CD4-positive, alpha-beta T cell (primary cell): Measurements from ENCODE around the gene BCL11B. TPM values are rescaled to one million over a fixed set of nuclear protein-coding genes. Genes with fewer than 3 reads are reported as not detected.
A peak's percentile ranks its signal among the peaks of the same experiment; 100 is the strongest.

Experiments used
- ATAC-seq: fragments of 200-7000 bp; cut with Tn5 transposase; one replicate; pipeline ENCODE4 v1.10.0; 2022; ENCODE audit warnings: mild to moderate bottlenecking; ENCODE audit not compliant: poor library complexity
- CTCF ChIA-PET: fragments of 350-600 bp; sonication (Branson Sonifier 250); formaldehyde crosslinking; loops from one replicate; lab custom pipeline; 2021; ENCODE audit warnings: antibody characterized with exemption, inconsistent platforms; lab: Charles Lee
- POLR2A ChIA-PET: fragments of 350-600 bp; sonication (Branson Sonifier 250); formaldehyde crosslinking; loops from one replicate; lab custom pipeline; 2021; ENCODE audit warnings: antibody characterized with exemption, inconsistent platforms; lab: Charles Lee
- DNase-seq, 14 experiments: peaks; one replicate each; pipeline ENCODE4 v3.0.0-alpha.2; 2013 to 2020; ENCODE audit warnings: mixed read lengths in 2 of 14
- H3K27ac ChIP-seq, 2 donors: one replicate each; pipeline versions ENCODE4 v1.5.1 to v1.7.0; 2013; ENCODE audit warnings: low read length in 2 of 2, low read depth in 1 of 2, mild to moderate bottlenecking in 1 of 2
- H3K27me3 ChIP-seq, 2 experiments: 1 replicate in 1 of 2; 2 replicates in 1 of 2; pipeline versions ENCODE4 v1.6.1 to v1.7.0; 2013; ENCODE audit warnings: low read length in 2 of 2, control low read depth in 1 of 2, mild to moderate bottlenecking in 1 of 2, moderate library complexity in 1 of 2; ENCODE audit not compliant: insufficient read depth in 2 of 2, control insufficient read depth in 1 of 2
- H3K36me3 ChIP-seq: one replicate; pipeline ENCODE4 v1.6.1; 2013; ENCODE audit warnings: low read length, control low read depth; ENCODE audit not compliant: insufficient read depth
- H3K4me1 ChIP-seq: one replicate; pipeline ENCODE4 v1.6.1; 2013; ENCODE audit warnings: low read length, control low read depth; ENCODE audit not compliant: insufficient read depth
- H3K4me3 ChIP-seq: one replicate; pipeline ENCODE4 v1.5.1; 2013; ENCODE audit warnings: mild to moderate bottlenecking, low read length, moderate library complexity
- H3K9me3 ChIP-seq, 2 experiments: 1 replicate in 1 of 2; 2 replicates in 1 of 2; pipeline versions ENCODE4 v1.6.1 to v1.7.0; 2013; ENCODE audit warnings: low read length in 2 of 2, mild to moderate bottlenecking in 2 of 2, control low read depth in 1 of 2, moderate library complexity in 1 of 2; ENCODE audit not compliant: control insufficient read depth in 1 of 2, insufficient read depth in 1 of 2
- H3K27ac Mint-ChIP-seq: one replicate; pipeline ENCODE4 v1.8.0; 2020; ENCODE audit warnings: mixed read lengths
- H3K27me3 Mint-ChIP-seq: one replicate; pipeline ENCODE4 v1.8.0; 2021; ENCODE audit warnings: mixed read lengths
- H3K36me3 Mint-ChIP-seq: one replicate; pipeline ENCODE4 v1.8.0; 2021; ENCODE audit warnings: low read depth, mixed read lengths
- H3K4me1 Mint-ChIP-seq: one replicate; pipeline ENCODE4 v1.8.0; 2021; ENCODE audit warnings: low read depth, mixed read lengths
- H3K4me3 Mint-ChIP-seq: one replicate; pipeline ENCODE4 v1.8.0; 2020; ENCODE audit warnings: mild to moderate bottlenecking, mixed read lengths
- H3K9me3 Mint-ChIP-seq: one replicate; pipeline ENCODE4 v1.8.0; 2020; ENCODE audit warnings: mixed read lengths
- CTCF ChIP-seq: fragments of 200-600 bp; IDR thresholded peaks from one replicate; pipeline ENCODE4 v1.8.0; 2022; ENCODE audit warnings: antibody characterized with exemption, mild to moderate bottlenecking
- intact Hi-C, 2 experiments: fragments of 100-400 bp; cut with DNase I in 1 of 2; cut with micrococcal nuclease in 1 of 2; formaldehyde crosslinking; loops; one replicate each; pipeline versions ENCODE4 v1.15.1 to v1.9.0; 2023 to 2025; cut with DNase I, micrococcal nuclease
- total RNA-seq, 174 experiments: library from RNA in 2 of 174; stranded (reverse) in 2 of 174; gene quantifications; one replicate each; pipeline ENCODE4 v1.2.3 and lab custom pipeline; 2021 to 2026

The BCL11B gene
- total RNA-seq, 2 experiments from 2014 or later = 244 to 254 TPM

DNA sequence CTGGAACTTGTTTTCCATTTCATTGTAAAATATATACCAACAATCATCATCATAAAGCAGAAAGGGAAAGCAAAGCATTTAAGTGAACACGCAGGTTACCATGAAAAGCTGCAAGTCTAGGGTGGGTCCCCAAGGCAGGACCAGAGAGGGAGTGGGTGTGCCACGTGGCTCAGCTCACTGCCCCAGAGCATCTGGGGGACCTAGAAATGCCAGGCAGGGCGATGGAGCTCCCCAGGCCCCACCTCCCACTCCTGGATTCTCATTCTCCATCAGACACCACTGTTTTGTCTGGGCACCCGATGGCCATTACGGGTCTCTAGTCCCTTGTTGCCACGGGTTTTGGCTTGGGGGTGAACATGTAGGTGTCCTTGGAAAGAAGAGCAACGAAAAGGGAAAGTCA is 34.7 kb downstream of the BCL11B start:
- TF ChIP-seq CTCF = no peak
- no peaks in the 10 kb centered on the region for H3K9me3 Mint-ChIP-seq
- H3K27ac ChIP-seq = peak overlapping the region; percentile 95 to 97
- H3K27ac Mint-ChIP-seq = peak overlapping the region; percentile 95
- peak overlapping the region; percentile 94 for H3K4me3 Mint-ChIP-seq
- H3K27me3 ChIP-seq = no peaks in the 10 kb centered on the region
- no peaks in the 10 kb centered on the region for H3K27me3 Mint-ChIP-seq
- H3K36me3 Mint-ChIP-seq = peaks cover 94% of the 10 kb centered on the region
- ChIA-PET CTCF (interaction anchor here (0.9 to 14.7 kb wide), 7 partner anchors 12 to 1259 kb away, joined by 3 to 179 read pairs (median 4); no protein-coding TSS in a partner anchor), POLR2A (interaction anchor here (0.5 to 83.0 kb wide), 7 partner anchors 6 to 1630 kb away, joined by 3 to 4389 read pairs (median 4); partner anchors contain the start of gene BCL11B)
- ATAC-seq (no peak), DNase-seq (peak in 2 of 14 experiments; percentile 10 to 39)
- peaks cover 100% of the 10 kb centered on the region for H3K4me1 Mint-ChIP-seq
- H3K36me3 ChIP-seq = peaks cover 50% of the 10 kb centered on the region
- H3K9me3 ChIP-seq = no peaks in the 10 kb centered on the region
- peak overlapping the region; percentile 43 for H3K4me3 ChIP-seq
- peaks cover 96% of the 10 kb centered on the region for H3K4me1 ChIP-seq
- intact Hi-C loops = loop anchor here in 1 of 2 experiments (5.0 kb wide), 1 partner anchor 685 kb away; no protein-coding TSS in a partner anchor

DNA sequence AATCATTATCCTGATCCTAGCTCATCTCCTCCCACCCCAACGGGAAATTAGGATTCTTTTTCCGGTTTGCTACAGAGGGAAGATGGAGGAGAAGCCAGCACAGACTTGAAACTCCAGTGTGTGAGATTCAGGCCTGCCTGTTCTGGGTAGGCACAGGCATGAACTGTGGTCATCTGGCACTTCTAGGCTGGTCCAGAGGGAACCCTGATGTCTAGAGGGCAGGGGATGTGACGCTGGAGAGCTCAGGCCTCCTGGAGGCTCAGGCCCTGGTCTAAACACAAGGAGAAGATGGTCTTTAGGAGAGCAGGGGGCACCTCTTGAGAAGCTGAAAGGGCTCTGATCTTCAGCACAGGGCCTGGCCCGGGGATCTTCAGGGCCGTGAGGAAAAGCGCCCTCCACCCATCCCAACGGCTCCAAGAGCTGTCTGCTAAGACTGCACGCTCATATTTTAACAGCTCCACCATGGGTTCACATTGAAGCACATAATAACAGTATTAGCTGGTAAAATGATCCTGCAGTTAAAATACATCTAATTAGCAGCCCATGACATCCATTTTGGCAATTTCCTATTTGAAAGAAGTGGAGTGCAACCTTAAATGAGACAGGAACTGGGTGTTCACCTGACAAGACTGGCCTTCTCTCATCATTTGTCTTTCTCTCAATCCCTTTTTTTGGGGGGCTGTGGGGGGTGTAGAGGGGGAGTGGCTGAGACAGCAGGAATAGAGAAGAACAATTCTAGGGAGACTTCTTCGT is 35.4 kb downstream of the BCL11B start:
- intact Hi-C loops = loop anchor here in 1 of 2 experiments (5.0 kb wide), 1 partner anchor 684 kb away; no protein-coding TSS in a partner anchor
- Mint-ChIP-seq H3K27me3 (no peaks in the 10 kb centered on the region), H3K36me3 (peaks cover 92% of the 10 kb centered on the region), H3K27ac (peak overlapping the region; percentile 95), H3K4me1 (peaks cover 98% of the 10 kb centered on the region), H3K4me3 (peak overlapping the region; percentile 94), H3K9me3 (no peaks in the 10 kb centered on the region)
- ATAC-seq = no peak
- ChIA-PET CTCF (interaction anchor here (0.9 to 14.7 kb wide), 9 partner anchors 11 to 1259 kb away, joined by 3 to 179 read pairs (median 3); partner anchors contain the start of gene BCL11B), POLR2A (interaction anchor here (0.7 to 83.0 kb wide), 6 partner anchors 7 to 1629 kb away, joined by 3 to 4389 read pairs (median 4); partner anchors contain the start of gene BCL11B)
- no peak for TF ChIP-seq CTCF
- peaks cover 96% of the 10 kb centered on the region for H3K4me1 ChIP-seq
- H3K9me3 ChIP-seq = no peaks in the 10 kb centered on the region
- peak overlapping the region; percentile 95 to 97 for H3K27ac ChIP-seq
- H3K4me3 ChIP-seq = peak overlapping the region; percentile 43
- H3K27me3 ChIP-seq = no peaks in the 10 kb centered on the region
- H3K36me3 ChIP-seq = peaks cover 53% of the 10 kb centered on the region
- peak in 3 of 14 experiments; percentile 22 to 54 (median 44) for DNase-seq

DNA sequence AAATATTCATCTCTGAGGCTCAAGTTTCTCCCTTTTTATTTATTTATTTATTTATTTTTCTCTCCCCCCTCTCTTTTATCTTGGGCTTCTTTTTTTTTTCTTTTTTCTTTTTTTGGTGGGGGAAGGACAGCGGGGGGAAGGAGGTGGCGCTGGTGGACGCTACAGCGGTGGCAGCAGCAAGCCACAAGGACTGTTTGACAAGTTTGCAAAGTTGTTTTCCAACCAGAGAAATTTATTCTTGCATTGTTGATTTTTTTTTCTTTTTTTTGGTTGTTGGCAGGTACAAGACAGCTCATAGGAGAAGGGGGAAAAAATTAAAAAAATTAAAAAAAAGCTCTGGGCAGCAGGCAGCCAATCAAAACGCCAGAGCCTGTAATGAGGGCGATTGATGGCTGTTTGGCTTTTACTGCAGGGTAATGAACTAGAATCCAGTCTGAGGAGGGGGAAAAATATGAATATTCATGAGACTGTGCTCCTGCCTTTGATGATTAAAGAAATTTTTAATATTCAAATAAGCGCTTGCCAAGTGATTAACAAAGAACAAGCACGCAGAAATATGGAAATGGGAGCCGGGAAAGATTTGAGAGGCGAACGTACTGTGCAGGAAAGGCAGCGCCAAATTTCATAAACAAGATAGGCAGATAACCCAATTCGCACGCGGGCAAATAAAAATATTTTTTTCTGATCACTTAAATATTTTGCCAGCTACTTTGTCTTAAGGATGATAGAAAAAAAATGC is 36.2 kb downstream of the BCL11B start:
- ATAC-seq (peak; percentile 3), DNase-seq (peak in 4 of 14 experiments; percentile 17 to 63 (median 53))
- Histone ChIP-seq H3K27ac (peak overlapping the region; percentile 95 to 97), H3K4me3 (peak overlapping the region; percentile 43), H3K9me3 (no peaks in the 10 kb centered on the region), H3K36me3 (peaks cover 60% of the 10 kb centered on the region), H3K4me1 (peaks cover 96% of the 10 kb centered on the region), H3K27me3 (no peaks in the 10 kb centered on the region)
- ChIA-PET POLR2A (interaction anchor here (0.7 to 83.0 kb wide), 4 partner anchors 8 to 1005 kb away, joined by 4 to 4389 read pairs (median 2196); partner anchors contain the start of gene BCL11B), CTCF (interaction anchor here (0.6 to 14.7 kb wide), 10 partner anchors 18 to 1258 kb away, joined by 3 to 179 read pairs (median 4); partner anchors contain the start of gene BCL11B)
- no peak for TF ChIP-seq CTCF
- Mint-ChIP-seq H3K36me3 (peaks cover 90% of the 10 kb centered on the region), H3K27me3 (no peaks in the 10 kb centered on the region), H3K9me3 (no peaks in the 10 kb centered on the region), H3K27ac (peak overlapping the region; percentile 95), H3K4me3 (peak overlapping the region; percentile 94), H3K4me1 (peaks cover 96% of the 10 kb centered on the region)
- intact Hi-C loops = loop anchor here in 1 of 2 experiments (1.0 to 5.0 kb wide), 2 partner anchors 8 to 683 kb away; no protein-coding TSS in a partner anchor
